ENCODE data around the gene IGBP1.
"Not testable (repeated sequence)": the region's sequence is repeated elsewhere in the genome, so short reads cannot be mapped to it uniquely, and the experiment has no call there.

IGBP1 gene

DNA sequence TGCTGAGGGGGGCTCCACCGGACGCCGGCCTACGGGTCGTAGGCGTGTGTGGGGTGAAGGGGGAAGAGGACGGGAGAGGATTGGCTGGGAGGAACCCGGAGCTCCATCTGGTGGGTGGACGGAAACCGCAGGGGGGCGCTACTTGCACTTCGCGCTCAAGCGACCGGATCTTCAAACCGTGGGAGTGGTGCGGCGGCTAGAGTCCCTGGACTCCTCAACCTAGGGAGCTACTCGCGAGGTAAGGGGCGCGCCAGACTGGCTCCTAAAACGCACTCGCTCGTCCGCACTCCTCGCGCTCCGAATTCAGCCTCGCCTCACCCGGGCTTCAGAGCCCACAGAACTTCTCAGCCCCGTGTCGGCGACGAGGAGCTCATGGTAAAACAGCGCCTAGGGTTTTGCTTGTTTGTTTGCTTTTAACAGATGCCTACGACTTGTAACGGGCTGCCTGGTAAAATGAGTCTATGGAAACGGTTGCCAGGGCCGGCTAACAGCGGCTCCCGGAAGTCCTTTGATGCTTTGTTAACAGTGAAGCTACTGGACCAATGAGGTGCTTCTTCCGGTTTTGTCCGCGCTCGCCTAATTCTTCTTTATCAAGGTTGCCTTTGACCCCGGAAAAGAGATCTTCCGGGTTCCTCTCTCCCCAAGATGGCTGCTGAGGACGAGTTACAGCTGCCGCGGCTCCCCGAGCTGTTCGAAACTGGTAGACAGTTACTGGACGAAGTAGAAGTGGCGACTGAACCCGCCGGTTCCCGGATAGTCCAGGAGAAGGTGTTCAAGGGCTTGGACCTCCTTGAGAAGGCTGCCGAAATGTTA lies at the start of gene IGBP1:
TSS of gene IGBP1 (plus strand) at position 145 of the 813 bp plus-strand sequence. CDS start at position 646, 501 bp downstream.
- in situ Hi-C loops (cut with MboI; ENCODE audit: low pct_unique_long_range_greater_than_20kb, low sequenced_read_pairs) = no loop called here

DNA sequence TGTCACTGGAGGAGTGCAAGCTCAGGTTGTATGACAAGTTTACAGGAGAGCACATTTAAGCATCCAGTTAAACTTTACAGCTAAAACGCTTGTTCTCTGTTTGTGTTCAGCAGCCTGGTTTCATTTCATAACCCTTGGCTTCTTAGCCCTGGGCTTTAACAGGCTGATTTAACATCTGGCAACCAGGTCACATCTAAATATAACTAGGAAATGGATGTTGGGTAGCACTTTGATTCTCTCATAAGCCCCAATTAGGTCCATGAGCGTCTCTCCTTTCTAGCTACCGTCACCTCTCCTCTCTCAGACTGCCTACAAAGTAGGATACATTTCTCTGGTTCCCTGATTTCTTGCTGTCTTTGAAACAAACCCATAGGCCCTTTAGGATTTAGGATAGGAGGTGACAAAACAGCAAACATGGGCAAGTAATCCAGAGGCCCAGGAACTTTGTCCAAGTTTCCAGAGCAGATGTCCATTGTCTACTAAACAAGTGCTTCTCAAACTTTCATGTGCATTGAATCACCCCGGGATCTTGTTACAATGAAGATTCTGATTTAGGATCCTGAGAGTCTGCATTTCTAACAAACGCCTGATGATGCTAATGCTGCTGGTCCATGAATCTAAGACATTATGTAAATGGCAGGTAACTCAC lies 48.5 kb upstream of the IGBP1 start:
- in situ Hi-C loops (cut with MboI; ENCODE audit: low pct_unique_long_range_greater_than_20kb, low sequenced_read_pairs) = loop anchor here (25.0 kb wide), 1 partner anchor 547 kb away; no protein-coding TSS in a partner anchor
- no peak for DNase-seq

More for the DNA sequence above, at the start of gene IGBP1:
- DNase-seq = peak; percentile 99

DNA sequence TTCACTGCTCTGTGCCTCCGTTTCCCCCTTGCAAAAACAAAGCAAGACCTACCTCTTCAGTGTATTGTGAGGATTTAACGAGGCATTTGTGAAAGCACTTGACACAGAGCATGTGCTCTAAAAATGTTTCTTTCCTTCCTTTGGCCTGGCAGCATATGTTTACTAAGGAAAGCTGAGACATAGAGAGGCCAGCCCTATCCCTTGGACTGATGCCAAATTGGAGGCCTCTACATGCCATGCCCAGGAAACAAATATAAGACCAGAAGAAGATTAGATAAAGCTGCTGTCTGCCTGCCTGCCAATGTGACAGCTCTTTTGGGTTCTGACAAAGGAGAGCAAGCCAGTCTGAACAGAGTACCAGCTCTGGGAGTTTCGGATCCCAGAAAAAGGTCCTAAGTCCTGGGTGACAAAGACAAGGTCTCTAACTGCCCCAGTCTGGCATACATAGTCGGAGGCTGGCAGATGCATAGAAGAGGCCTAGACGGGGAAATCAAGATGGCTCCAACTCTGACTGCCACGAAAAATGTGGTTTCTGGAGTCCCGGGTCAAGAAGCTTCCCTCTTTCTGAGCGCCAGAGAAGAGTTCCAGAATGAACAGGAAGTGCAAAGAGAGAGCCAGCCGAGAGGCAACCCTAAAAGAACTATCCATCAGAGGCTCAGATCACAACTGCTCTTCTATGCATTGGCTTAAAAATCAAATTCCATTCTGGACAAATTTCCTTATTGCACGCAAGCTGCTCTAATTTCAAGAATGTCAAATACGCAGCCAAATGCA lies 45.2 kb upstream of the IGBP1 start:
- DNase-seq = peak; percentile 11
- in situ Hi-C loops (cut with MboI; ENCODE audit: low pct_unique_long_range_greater_than_20kb, low sequenced_read_pairs) = loop anchor here (25.0 kb wide), 1 partner anchor 551 kb away; no protein-coding TSS in a partner anchor

DNA sequence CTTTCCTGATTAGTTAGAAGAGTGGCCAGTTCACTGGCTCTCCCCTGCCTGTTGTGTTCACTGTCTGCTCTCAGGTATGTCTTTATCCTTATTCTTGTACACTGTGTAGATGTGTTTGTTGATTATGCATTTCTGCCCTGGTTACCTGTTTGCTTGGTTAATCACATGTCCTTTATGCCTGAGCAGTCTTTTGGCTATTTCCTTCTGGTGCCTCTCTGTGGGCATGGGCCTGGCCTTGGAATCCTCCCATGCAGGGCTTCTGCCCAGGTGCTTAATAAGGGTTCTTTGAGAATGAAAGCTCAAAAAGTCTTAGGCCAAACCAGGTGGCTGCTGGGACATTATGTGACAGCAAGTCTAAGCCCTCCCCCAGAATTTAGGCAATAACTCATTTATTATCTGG lies 44.5 kb upstream of the IGBP1 start:
- no peak for DNase-seq
- in situ Hi-C loops (cut with MboI; ENCODE audit: low pct_unique_long_range_greater_than_20kb, low sequenced_read_pairs) = loop anchor here (25.0 kb wide), 1 partner anchor 551 kb away; no protein-coding TSS in a partner anchor

DNA sequence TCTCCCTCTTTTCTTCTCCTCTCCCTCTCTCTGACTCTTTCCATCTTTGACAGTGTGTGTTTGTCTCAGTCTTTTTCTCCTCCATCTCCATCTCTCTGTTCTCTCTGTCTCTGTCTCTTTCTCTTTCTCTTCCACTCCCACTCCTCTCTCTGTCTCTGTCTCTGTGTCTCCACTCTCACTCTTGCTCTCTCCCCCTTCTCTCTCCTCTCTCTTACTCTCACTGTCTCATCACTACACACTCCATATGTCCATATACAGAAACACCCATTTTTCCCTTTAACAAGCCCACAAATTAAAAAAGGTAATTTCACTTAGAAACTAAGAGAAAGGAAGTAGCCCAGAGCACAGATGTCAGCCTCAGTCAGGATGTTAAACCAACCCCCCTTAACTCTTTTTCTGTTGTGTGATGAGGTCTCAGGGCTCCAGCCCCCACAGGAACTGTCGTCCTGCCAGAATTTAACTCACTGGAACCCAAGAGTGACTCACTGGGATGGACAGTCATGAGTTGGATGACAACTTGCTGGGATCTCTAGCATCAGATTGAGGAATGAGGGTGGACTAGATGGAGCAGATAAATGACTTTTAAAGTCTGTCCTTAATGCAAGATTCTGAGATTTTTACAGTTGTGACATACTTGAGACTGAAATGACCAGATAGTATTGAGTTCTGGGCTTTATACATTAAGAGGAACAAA lies 43.5 kb upstream of the IGBP1 start:
- in situ Hi-C loops (cut with MboI; ENCODE audit: low pct_unique_long_range_greater_than_20kb, low sequenced_read_pairs) = loop anchor here (25.0 kb wide), 1 partner anchor 552 kb away; no protein-coding TSS in a partner anchor
- no peak for DNase-seq

DNA sequence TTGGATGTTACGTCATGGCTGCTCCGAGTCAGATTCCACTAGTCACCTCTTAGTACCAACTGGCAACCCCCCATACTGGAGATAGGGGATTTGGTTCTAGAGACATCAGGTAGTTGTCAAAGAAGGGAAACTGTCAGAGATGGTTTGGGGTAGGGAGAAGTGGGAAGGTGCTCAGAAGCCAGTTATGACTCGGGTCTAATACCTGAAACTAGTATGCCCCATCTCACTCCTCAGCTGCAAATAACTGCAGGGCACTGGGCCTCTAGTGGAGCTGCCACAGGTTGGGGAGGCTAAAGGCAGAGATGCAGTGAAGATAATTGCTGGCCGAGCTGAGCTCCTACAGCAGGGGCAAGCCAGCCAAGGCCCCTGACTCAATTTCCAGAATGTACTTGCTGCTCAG lies 41.0 kb upstream of the IGBP1 start:
- in situ Hi-C loops (cut with MboI; ENCODE audit: low pct_unique_long_range_greater_than_20kb, low sequenced_read_pairs) = loop anchor here (25.0 kb wide), 1 partner anchor 555 kb away; no protein-coding TSS in a partner anchor
- DNase-seq = no peak

DNA sequence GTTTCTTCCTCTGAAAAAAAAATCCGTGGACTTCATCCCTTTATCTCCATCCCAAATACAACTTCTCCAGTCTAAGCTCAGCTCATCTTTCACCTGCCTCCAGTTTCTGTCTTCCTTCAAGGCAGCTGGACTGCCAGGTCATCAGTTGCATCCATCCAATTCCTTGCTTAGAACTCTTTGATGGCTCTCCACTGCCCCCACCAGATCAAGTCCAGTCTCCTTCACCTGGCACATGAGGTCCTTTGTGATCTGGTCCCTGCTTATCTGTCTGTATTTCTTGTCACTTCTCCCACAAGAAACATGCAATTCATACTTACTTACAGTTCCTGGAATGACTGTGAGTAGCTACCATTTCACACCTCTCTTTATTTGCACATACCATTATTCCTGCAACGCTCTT lies 37.2 kb upstream of the IGBP1 start:
- in situ Hi-C loops (cut with MboI; ENCODE audit: low pct_unique_long_range_greater_than_20kb, low sequenced_read_pairs) = loop anchor here (25.0 kb wide), 1 partner anchor 559 kb away; no protein-coding TSS in a partner anchor
- DNase-seq = no peak

DNA sequence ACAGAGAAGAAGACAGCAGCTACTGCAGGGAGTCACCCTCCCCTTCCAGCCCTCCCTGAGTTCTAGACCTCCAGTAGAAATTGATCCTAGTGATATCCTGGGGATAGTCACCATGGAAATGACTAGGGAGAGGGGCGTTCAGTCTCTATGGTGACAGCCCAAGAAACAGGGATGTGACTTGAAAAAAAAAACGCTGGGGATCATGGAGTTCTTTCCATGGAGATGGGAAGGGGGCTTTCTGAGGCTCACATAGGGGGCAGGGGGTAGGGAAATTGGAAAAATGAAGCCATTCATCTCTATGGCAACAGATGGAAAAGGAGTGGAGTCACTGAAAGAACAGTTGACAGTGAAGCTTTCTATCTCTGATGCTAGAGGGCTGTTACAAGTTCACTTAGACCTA lies 28.0 kb upstream of the IGBP1 start:
- in situ Hi-C loops (cut with MboI; ENCODE audit: low pct_unique_long_range_greater_than_20kb, low sequenced_read_pairs) = no loop called here
- DNase-seq = no peak

DNA sequence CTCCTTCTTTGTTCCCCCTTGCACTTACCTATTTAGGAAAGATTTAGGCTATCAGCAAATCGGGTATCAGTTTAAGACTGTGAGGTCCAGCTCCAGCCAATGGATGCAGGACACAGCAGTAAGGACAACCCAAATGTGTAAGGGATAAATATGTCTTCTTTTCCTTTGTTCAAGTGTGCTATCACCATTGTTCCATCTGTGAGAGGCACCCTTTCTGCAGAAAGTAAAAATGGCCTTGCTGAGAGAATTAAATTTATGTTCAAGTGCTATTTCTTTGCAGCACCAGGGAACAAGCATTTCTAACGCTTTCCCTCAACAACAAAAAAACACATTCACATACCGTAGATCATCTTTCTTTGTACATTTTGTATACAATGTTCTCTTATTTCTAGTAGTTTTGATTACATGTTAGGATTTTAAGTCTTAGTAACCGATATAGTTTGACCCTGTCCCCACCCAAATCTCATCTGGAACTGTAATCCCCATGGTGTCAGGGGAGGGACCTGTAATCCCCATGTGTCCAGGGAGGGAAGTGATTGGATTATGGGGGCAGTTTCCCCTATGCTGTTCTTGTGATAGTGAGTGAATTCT lies 21.7 kb upstream of the IGBP1 start:
- in situ Hi-C loops (cut with MboI; ENCODE audit: low pct_unique_long_range_greater_than_20kb, low sequenced_read_pairs); DNase-seq: not testable (repeated sequence)

DNA sequence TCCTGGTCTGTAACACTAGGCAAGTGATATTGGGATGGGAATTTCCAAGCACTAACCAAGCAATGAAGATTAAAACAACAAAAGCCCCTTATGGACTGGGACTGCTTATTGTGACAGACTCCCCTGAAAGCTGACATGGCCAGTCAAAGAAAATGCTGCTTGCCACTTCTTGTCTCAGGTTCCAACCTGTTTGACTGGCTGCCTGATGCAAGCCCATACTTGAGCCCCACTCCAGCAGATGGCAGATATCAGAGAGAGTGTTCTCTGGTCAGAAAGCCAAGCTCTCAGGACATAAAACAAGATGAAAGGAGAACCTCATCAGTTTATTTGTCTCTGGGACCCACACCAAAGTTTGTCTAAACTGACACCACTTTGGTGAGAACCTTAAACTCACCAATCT lies 15.5 kb upstream of the IGBP1 start:
- DNase-seq = no peak
- in situ Hi-C loops (cut with MboI; ENCODE audit: low pct_unique_long_range_greater_than_20kb, low sequenced_read_pairs) = no loop called here

DNA sequence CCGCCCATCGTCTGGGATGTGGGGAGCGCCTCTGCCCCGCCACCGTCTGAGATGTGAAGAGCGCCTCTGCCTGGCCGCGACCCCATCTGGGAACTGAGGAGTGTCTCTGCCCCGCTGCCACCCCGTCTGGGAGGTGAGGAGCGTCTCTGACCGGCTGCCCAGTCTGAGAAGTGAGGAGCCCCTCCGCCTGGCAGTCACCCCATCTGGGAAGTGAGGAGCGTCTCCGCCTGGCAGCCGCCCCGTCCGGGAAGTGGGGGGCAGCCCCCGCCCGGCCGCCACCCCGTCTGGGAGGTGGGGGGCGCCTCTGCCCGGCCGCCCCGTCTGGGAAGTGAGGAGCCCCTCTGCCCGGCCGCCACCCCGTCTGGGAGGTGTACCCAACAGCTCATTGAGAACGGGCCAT lies 10.2 kb upstream of the IGBP1 start:
- DNase-seq; in situ Hi-C loops (cut with MboI; ENCODE audit: low pct_unique_long_range_greater_than_20kb, low sequenced_read_pairs): not testable (repeated sequence)

DNA sequence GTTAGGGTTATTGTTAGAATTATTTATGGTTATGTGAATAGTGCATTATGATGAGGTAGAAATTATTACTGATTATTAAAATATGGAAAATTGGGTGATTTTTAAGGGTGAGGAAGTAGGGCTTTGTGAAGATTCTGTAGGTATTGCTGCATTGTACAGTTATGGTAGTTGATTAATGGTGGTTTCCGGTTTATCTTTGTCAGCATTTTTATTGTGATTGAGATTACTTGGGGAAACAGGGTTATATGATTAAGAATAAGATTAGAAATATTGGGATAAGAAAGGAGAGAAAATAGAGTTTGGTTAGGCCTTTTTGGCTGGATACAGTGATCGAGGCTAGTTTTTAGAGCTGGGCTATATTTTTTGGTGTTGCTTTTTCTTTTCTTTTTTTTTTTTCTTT lies 8.6 kb upstream of the IGBP1 start:
- DNase-seq = no peak
- in situ Hi-C loops (cut with MboI; ENCODE audit: low pct_unique_long_range_greater_than_20kb, low sequenced_read_pairs) = no loop called here

DNA sequence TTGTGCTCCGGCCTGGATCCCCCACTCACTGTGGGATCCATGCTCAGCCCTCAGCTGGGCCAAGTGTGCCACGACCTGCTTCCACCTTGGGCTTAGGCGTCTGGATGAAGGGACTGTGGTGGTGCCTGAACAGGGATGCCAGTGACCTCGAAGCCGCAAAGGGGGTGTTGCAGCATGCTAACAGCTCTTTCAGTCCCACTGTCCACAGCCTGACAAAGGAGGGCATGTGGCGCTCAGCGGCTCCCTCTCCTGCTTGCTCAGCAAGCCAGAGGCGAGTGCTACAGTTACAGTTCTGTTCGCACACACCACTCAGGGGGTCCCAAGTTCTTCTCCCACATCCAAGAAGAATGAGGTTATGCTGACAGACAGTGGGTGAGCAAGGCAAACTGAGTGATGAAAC lies 5.2 kb upstream of the IGBP1 start:
- in situ Hi-C loops (cut with MboI; ENCODE audit: low pct_unique_long_range_greater_than_20kb, low sequenced_read_pairs) = no loop called here
- no peak for DNase-seq

DNA sequence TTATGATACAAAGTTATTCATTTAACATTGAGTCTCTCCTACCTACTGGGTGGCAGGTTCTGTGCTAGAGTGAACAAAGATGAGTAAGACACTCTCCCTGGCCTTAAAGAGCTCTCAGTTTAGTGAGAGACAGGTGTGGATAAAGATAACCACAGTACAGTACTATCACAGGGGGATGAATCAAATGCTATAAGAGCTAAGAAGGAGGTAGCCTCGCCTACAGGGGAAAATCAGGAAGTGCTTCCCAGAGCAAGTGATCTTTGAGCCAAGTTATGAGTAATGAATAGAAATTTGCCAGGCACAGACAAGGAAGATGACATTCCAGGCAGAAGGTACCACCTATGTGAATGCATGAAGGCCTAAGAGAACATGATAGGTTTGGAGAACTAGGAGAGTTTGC lies 3.4 kb upstream of the IGBP1 start:
- DNase-seq = no peak
- in situ Hi-C loops (cut with MboI; ENCODE audit: low pct_unique_long_range_greater_than_20kb, low sequenced_read_pairs) = no loop called here

DNA sequence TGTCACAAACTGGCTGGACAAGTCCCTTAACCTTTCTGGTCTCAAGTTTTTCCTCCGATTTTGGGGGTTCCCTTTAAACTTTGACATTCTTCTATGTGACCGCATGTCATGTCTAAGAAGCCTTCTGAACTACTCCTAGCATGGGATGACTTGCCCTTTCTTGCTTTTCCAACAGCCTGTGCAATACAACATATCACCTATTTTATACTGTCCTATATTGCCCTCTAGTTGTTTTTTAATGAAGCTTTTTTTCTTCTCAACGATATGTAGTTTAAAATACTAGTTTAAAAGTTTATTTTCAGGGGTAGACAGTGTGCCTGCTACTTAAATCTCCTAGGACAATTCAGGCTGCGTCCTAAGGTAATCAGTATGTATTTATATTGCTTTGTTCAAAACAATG lies 1.0 kb upstream of the IGBP1 start:
- peak; percentile 30 for DNase-seq
- in situ Hi-C loops (cut with MboI; ENCODE audit: low pct_unique_long_range_greater_than_20kb, low sequenced_read_pairs) = no loop called here

DNA sequence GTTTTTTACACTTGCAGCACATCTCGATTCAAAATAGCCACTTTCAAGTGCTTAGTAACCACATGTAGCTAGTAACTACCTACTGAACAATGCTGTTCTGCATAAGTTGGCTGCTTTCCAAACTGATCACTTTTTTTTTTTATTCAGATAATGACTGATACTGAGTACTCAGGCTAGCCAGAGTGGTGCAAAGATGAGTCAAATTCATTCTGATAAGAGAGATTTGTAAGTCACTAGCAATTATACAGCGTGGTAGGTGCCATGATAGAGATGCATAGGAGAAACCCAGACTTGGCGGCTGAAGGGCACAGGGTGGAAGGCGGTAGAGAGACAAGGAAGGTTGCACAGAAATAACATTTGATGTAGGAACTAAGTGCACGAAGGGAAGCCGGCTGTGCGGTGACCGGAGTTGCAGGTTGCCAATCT lies 357 bp upstream of the IGBP1 start:
- DNase-seq = no peak
- in situ Hi-C loops (cut with MboI; ENCODE audit: low pct_unique_long_range_greater_than_20kb, low sequenced_read_pairs) = no loop called here

DNA sequence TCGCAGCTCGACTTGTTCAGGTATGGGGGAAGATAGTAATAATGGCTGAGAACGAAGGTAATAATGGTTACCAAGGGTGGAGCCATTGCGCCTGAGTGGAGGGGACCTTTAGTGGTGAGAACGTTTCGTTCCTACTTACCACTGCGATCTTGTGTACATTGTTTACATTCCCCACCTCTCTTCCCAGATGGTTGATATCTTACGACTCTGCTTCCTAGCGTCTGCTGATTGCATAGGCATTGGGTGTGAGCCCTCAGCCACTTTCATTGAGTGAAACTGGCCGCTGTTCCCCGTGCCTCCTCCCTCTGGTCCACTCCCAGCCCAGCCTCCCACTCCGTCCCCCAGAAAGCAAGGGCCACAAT lies 850 bp downstream of the IGBP1 start:
- DNase-seq = no peak
- in situ Hi-C loops (cut with MboI; ENCODE audit: low pct_unique_long_range_greater_than_20kb, low sequenced_read_pairs) = no loop called here

DNA sequence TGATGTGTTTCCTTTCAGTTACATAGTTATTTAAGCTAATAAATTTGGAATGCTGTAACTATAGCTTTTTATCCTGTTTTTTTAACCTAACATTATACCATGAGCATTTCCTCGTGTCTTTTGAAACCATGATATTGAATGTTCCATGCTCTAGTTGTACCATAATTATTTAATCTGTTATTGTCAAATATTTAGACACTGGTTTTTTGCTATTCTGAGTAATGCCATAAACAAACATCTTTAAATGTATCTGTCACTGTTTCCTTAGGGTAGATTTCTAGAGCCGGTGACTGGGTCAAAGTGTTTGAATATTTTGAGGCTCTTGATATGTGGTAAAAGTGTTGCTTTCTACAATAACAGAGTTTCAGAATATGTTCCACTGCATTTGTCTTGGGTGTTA lies 5.4 kb downstream of the IGBP1 start:
- in situ Hi-C loops (cut with MboI; ENCODE audit: low pct_unique_long_range_greater_than_20kb, low sequenced_read_pairs) = no loop called here
- no peak for DNase-seq

DNA sequence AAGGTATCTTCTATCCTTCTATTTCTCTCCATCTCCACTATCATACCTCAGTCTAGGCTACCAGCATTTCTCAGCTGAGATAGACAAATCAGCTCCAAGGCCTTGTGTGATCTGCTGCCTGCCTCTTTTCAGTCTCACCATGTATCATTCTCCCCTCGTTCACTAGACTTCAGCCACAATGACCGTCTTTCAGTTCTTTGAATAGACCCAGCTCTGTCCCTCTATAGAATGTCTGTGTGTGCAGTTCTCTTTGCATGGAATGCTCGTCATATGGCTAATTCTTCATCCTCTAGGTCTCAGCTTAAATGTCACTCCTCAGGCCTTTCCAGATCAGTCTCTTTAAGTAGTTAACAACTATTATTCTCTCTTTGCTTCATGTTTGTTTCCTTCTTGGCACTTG lies 6.5 kb downstream of the IGBP1 start:
- in situ Hi-C loops (cut with MboI; ENCODE audit: low pct_unique_long_range_greater_than_20kb, low sequenced_read_pairs) = no loop called here
- no peak for DNase-seq

Data from KBM-7 (cell line).